ENCODE measurements around the gene REPS2. TPM values are rescaled to one million over a fixed set of nuclear protein-coding genes. Genes with fewer than 3 reads are reported as not detected.

Gene REPS2
- 0.09 and 0.14 TPM in 2 replicates for total RNA-seq

DNA sequence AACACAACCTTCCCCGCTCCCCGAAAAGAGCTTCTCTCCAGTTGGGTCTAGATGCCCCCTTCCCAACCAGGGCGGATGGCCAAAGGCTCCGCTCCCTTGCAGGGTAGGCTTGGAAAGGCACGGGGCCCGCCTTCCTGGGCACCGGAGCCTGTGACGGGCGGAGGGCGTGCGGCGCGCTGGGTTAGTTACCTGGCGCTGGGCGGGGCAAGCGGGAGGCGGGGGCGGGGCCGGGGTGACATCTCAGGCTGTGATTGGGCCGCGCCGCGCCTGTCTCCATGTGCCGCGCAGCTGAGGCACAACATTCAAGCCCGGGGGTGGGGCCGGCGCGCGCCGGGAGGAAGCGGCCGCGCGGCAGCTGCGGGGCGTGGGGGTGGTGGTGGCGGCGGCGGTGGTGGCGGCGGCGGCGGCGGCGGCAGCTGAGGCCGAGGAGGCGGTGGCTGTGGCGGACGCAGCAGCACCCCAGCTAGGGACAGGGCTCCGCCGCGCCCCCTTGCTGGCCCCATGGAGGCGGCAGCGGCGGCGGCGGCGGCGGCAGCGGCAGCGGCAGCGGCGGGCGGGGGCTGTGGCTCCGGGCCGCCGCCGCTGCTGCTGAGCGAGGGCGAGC, at the start of gene REPS2:
REPS2 (plus strand) TSS at position 298 of the 604 bp plus-strand sequence; CDS start at position 502, 204 bp downstream.

Other genes with a start within 250 kb of the REPS2 start
- gene CTPS2, start 234.0 kb upstream of the REPS2 start, total RNA-seq = 7.0 and 8.0 TPM in 2 replicates
- gene SYAP1, start 227.0 kb upstream of the REPS2 start, total RNA-seq = 33.6 and 53.3 TPM in 2 replicates
- 5.5 and 8.2 TPM in 2 replicates for gene TXLNG, start 160.2 kb upstream of the REPS2 start, total RNA-seq
- 90.5 and 136 TPM in 2 replicates for gene RBBP7, start 76.3 kb upstream of the REPS2 start, total RNA-seq